ENCODE data around the gene RNLS.

Gene RNLS

GRCh38 chr10:88427024-88427423 is 156.1 kb downstream of the RNLS start:
- no peak for DNase-seq

DNA sequence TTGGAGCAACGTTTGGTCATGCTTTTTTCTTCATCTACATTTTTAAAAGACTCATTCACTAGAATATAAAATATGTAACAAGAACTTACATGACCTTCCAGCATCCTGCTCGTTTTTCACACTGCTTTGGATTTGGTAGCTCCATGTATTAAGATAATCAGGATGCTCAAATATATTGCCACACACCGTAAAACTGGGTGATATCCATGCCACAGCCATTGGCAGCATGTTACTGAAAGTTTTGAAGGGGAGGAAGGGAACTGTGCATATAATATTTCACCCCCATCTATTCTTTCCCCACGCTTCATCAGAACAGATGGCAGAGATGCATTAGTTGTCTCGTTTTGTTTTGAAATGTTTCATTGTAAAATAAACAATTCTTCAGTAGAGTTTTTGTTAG is 158.2 kb downstream of the RNLS start:
- no peak for DNase-seq

DNA sequence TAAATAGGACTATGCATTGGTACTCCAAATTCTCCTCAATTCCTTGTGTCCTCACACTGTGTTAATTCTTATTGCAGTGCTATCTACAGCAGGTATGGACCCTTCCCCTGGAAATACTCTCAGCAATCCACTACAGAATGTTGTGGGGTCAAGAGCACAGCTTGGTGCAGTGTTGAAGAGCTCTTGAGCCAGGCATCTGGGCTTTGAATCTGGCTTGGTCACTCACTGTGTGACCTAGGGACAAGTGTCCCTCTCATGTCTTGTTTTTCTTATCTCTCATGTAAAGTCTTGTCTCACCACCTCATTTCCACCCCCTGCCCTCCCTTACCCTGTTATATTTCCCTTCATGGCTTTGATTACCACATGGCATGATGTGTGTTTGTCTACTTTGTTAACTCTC is 159.4 kb downstream of the RNLS start:
- DNase-seq: no peak

GRCh38 chr10:88421590-88421989 is 161.5 kb downstream of the RNLS start:
- no peak for DNase-seq

- DNase-seq: no peak
Observed at GRCh38 chr10:88418871-88419270, 164.2 kb downstream of the RNLS start.

GRCh38 chr10:88417387-88418030 is 165.6 kb downstream of the RNLS start:
- no peak for DNase-seq

- DNase-seq: no peak
Observed at GRCh38 chr10:88416801-88417200, 166.3 kb downstream of the RNLS start.

DNA sequence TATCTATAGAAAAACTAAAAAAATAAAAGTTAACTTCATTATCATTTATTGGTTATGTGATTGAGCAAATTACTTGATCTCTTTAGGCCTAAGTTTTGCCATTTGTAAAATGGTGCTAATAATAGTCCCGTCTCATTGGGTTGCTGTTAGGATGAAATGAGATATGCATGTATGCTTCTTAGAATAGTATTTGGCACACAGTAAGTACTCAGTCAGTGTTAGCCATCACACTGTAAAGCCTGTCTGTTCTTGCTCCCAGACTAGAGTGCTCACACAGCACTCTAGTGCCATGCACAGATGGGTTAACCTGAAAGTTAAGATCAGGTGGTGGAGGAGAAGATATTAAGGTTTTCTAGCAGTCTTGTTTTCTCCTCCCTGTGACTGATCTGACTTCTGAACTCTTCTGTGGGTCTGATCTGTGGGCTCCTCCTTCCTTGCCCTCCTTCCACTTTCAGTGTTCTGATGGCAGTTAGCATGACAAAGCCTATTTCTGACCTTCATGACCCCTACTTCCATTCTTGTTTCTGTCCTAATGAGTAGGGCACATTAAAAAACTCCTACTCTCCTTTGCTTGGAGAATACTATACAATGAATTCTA is 167.5 kb downstream of the RNLS start:
- no peak for DNase-seq

DNA sequence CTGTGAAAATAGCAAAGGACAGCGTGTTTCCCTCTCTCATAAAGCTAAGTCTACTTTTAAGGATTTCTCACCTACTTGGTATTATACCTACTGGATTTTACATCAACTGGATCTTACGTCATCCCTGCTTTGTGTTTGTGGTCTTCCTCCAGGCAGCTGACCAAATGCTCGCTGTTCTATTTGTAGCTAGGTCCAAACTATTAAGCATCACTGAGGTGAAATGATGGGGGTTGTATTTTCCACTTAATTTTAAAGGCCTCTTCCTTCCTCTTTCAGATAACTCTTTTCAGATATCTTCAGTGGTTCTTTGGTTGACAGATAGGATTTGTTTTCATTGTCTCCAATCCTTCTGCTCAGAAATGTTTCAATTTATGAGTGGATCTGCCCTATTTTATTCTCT is 169.7 kb downstream of the RNLS start:
- DNase-seq: no peak

- no peak for DNase-seq
Observed at GRCh38 chr10:88411772-88412349, 171.3 kb downstream of the RNLS start.

DNA sequence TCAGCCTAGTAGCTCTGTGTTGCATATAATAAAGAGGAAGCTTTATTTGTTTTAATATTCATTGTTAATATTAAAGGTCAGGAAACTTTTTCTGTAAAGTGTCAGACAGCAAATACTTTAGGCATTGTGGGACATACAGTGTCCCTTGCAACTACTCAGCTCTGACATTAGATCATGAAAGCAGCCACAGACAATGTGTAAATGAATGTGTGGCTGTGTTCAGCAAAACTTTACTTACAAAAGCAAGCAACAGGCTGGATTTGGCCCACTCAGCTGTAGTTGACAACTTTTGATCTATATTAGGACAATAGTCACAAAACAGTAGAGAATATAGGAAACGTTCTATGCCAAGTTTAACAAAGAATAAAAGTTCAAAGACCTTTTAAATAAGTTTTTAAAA is 173.3 kb downstream of the RNLS start:
- DNase-seq: no peak

- DNase-seq: no peak
Observed at GRCh38 chr10:88409236-88409635, 173.9 kb downstream of the RNLS start.

- DNase-seq: no peak
Observed at GRCh38 chr10:88408096-88408495, 175.0 kb downstream of the RNLS start.

DNA sequence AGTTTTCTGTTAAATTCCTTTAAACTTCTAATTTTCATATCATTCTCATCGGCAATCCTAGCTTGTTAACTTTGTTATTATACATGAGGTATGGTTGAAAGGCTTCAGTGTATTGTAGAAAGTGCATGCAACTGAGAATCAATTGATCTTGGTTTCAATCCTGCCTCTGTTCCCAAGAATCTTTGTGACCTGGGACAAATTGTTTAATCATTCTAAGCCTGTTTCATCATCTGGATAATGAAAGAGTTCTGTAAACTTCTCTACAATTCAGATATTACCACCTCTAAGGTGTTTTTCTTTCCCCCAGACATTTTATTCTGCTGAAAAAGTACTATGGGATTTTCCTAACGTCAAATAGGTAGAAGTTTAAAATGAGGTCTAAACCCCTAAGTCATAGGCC is 179.0 kb downstream of the RNLS start:
- DNase-seq: no peak

- no peak for DNase-seq
Observed at GRCh38 chr10:88401671-88402347, 181.3 kb downstream of the RNLS start.

GRCh38 chr10:88399240-88399639 is 183.9 kb downstream of the RNLS start:
- no peak for DNase-seq

GRCh38 chr10:88395677-88396076 is 187.4 kb downstream of the RNLS start:
- no peak for DNase-seq

DNA sequence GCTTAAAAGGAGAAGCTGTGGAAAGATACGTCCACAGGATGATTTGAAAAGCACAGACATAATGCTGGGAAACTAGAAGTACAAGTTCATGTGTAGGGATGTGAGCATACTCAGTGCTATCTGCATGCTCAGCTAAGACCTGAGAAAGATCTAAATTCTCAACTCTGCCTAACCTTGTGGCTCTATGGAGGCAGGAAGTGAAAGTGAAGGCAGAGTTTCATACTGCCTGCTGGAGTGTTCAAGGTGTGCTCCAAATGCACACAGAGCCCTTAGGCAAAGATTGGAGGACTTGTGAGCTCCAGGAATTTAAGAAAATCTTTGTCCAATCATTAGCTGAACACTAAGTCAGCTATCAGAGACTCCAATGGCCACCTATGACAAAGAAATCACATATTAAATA is 190.9 kb downstream of the RNLS start:
- DNase-seq: no peak

GRCh38 chr10:88390041-88390440 is 193.1 kb downstream of the RNLS start:
- DNase-seq: no peak

DNA sequence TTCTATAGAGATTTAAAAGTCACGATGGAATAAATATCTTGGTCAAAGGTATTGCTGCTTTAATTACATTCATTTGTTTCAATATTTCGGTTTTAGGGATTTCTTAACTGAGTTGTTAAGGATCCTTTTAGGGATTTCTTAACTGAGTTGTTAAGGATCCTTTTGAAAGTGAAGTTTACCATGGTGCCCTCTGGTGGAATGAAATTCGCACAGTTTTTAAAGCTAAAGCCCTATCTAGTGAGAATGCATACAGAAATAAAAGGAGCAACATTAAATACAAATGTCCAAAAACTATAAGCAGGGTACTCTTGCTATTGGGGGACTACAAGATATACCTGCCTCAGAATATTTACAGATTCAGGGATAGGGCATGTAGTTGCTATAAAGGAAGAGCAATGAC is 193.7 kb downstream of the RNLS start:
- DNase-seq: peak; percentile 7

DNA sequence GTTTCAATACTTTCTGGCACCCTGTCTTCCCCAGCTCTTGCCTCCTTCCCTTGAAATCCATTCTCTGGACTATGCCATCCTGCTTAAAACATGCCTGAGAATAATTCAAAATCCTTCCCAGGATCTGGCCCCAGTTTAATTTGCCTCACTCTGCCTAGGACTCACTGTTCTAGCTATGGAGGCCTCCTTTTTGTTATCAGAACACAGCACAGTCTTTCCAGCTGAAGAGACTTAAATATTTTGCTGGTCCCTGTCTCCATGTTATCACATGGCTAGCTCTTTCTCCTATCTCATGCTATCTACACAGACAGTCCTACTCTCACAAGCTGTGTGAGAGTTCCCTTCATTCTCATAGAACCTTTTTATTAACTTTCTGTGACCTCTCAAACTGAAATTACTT is 194.8 kb downstream of the RNLS start:
- no peak for DNase-seq

DNA sequence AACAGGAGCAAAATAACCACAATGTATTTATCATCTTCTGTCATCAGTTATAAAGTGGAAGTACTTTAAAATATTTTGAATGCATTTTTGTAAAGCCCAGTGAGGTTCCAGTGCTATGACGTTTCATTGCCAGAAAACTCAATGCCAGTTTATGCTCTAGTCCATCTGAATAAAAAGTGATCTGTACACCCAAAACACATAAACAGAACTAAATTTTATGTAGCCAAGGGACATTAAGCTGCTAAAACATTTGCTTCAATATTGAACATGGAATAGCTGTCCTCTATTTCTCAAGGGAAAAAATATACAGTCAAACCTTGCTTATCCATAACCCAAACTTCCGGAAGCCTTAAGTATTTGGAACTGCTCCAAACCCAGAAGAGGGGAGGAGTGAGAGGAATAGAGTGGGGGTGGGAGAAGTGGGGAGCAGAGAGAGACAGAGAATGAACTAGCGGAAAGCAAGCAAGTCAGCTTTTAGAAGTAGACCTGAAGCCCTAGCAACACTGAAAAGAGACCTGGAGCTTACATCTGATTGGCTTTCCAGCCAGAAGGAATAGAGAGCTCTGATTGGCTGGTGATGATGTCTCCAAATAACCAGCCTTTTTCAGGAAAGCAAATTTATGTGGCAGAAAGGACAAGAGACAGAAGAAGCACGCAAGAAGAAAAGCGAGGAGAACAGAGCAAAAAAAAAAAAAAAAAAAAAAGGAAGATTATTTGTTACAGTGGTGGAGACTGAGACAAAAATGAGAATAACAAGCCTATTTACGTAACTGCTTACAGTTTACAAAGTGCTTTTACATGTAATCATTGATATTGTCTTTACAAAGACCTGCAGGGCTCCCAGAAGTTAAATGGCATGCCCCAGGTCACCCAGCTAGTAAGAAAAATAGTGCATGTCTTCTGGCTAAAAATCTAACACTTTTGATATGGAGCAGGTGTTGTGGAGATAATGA is 196.0 kb downstream of the RNLS start:
- no peak for DNase-seq

- no peak for DNase-seq
Observed at GRCh38 chr10:88386204-88386788, 196.8 kb downstream of the RNLS start.
